Left kidney (tissue), 8 donors: ENCODE measurements around the gene DET1. TPM values are rescaled to one million over a fixed set of nuclear protein-coding genes. Genes with fewer than 3 reads are reported as not detected.
"Not testable (repeated sequence)": the region's sequence is repeated elsewhere in the genome, so short reads cannot be mapped to it uniquely, and the experiment has no call there.

ENCODE experiments used
- DNase-seq: peaks from one replicate; pipeline ENCODE4 v3.0.0-alpha.2; 2013
- long read RNA-seq, 8 donors: transcript quantifications; one replicate each; lab custom pipeline, GENCODE V29; 2026
- polyA plus RNA-seq: library from polyadenylated mRNA; unstranded; fragments of 120-200 nt; gene quantifications from one replicate; pipeline ENCODE4 v1.2.1, GENCODE V29; 2013; ENCODE audit not compliant: insufficient read length

The DET1 gene
- 11.9 TPM for polyA plus RNA-seq
- long read RNA-seq, donor 1, partial matches to known transcripts, result 0 of 7 reads
- long read RNA-seq, donor 1, other reads (novel, unspliced or antisense), result 0 of 7 reads
- long read RNA-seq, donor 2, transcript DET1-208 (1 exons, 3,844 nt), result major isoform, 7 of 10 reads
- long read RNA-seq, donor 2, partial matches to known transcripts, result 0 of 10 reads
- long read RNA-seq, donor 2, other reads (novel, unspliced or antisense), result 0 of 10 reads
- long read RNA-seq, donor 3, transcript DET1-208 (1 exons, 3,844 nt), result major isoform, 6 of 10 reads
- long read RNA-seq, donor 3, partial matches to known transcripts, result 0 of 10 reads
- long read RNA-seq, donor 3, other reads (novel, unspliced or antisense), result 0 of 10 reads
- long read RNA-seq, donor 4, result 0 reads
- long read RNA-seq, donor 5, transcript DET1-201 (5 exons, 2,267 nt), result major isoform, 5 of 10 reads
- long read RNA-seq, donor 5, partial matches to known transcripts, result 0 of 10 reads
- long read RNA-seq, donor 5, other reads (novel, unspliced or antisense), result 0 of 10 reads
- long read RNA-seq, donor 6, partial matches to known transcripts, result 0 of 5 reads
- long read RNA-seq, donor 6, other reads (novel, unspliced or antisense), result 0 of 5 reads
- long read RNA-seq, donor 7, partial matches to known transcripts, result 0 of 8 reads
- long read RNA-seq, donor 7, other reads (novel, unspliced or antisense), result 0 of 8 reads
- long read RNA-seq, donor 8, partial matches to known transcripts, result 0 of 3 reads
- long read RNA-seq, donor 8, other reads (novel, unspliced or antisense), result 0 of 3 reads

DNA sequence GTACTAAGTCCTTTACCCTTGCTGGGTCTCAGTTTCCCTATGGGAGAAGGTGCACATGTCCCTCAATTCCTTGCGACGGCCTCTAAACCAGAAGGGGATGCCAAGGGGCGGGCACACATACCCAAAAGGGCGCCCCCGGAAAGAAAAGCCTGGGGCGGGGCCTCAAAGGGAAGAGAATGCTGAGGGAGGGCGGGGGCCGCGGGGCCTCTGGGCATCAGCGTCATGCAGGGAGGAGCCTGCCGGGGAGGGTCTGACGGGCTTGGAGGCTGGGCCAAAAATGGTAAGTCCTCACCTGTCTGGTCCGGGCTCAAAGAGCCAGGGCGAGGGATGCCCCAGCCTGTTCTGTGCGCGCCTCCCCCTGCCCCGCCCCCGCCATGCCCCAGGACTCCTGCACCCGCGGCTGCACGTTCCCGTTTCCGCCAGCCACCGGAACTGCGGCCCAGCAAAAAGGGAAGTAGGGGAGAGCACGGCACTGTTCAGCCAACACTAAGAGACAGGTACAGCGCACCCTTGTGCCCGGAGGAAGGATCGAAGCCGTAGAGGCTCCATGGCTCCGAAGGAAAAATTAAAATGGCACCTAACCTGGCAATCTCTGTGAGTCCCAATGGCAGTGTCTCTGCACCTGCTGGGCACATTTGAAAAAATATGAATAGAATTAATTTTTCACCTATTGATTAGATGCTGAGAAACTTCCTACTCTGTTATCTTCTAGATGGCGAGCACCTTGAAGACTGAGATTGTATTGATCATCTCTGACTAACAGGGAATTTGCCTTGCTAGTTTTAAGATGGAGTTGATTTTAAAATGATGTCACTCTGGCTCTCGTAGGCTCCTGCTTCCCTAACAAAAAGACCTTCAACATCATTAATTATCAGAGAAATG lies at the start of gene DET1:
TSS of gene DET1 (minus strand) at position 434 of the 882 bp plus-strand sequence. CDS start 14,976 bp downstream, outside the sequence.
- DNase-seq, result peak; percentile 92

DNA sequence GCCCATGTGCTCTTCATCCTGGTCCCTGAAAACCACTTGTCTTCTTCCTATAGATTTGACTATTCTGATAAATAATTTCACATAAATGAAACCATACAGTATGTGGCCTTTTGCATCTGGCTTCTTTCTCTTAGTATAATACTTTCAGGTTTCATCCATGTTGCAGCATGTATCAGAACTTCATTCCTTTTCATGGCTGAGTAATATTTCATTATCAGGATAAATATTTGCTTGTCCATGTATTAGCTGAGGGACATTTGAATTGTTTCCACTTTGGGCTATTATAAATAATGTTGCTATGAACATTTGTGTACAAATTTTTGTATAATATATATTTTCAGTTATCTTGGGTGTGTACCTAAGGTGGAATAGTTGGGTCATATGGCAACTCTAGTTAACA lies 44.9 kb upstream of the DET1 start:
- DNase-seq, result no peak

DNA sequence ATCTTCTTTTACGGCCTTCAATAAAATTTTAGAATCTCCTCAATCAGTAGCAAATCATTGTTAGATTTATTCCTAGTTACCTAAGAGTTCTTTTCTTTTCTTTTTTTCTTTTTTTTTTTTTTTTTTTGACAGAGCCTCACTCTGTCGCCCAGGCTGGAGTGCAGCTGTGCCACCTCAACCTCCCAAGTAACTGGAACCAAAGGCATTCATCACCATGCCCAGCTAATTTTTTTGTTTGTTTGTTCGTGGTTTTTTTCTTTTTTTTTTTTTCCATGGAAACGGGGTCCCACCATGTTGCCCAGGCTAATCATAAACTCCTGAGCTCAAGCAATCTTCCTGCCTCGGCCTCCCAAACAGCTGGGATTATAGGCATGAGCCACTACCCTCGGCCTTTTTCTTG lies 44.3 kb upstream of the DET1 start:
- no peak for DNase-seq

DNA sequence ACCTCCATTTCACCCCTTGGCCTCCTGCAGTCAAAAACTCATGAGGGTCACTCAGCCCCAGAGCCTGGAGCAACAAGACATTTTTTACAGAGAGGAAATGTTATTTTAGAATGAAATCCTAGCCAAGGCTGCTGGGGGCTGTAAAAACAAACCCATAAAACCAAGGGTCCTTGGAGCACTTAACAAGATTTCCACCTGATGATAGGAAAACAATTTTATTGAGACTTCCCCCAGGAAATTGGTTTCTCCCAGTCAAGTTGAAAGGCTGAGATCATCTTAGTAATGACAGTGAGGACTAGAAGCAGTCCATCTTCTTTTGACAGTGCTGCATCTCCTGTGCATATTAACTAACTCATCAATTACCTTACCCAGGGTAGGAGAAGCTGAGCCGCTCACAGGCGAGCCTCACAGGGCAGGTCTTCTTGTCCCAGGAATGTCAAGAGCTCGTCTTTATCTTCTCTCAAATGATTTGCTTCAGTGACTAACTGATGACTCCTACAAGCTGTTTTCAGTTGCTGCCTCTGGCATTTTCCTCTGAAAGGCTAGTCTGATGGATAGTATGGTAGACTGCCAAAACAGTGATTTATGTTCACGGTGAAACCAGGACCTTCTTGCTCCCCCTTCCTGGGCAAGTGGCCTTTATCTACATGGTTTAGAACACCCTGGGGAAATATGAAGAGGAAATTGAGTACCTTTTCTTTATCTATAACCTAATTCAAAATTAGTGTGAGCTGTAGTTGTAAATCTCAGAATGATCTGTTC lies 40.1 kb upstream of the DET1 start:
- DNase-seq, result no peak

GRCh38 chr15:88580532-88580931 lies 34.1 kb upstream of the DET1 start:
- DNase-seq, result no peak

DNA sequence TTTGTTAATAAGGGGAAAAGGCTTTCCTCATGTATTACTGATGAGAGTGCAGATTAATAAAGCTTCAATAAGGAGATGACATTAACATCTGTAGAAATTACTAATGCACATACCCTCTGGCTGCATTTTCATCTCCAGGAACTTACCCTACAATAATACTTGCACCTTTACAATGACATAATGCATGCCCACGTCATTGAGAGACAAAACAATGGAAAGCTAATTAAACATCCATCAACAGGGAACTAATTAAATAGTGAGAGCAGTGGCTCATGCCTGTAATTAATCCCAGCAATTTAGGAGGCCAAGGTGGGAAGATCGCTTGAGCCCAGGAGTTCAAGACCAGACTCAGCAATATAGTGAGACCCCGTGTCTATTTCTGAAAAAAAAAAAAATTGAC lies 32.8 kb upstream of the DET1 start:
- DNase-seq, result no peak

DNA sequence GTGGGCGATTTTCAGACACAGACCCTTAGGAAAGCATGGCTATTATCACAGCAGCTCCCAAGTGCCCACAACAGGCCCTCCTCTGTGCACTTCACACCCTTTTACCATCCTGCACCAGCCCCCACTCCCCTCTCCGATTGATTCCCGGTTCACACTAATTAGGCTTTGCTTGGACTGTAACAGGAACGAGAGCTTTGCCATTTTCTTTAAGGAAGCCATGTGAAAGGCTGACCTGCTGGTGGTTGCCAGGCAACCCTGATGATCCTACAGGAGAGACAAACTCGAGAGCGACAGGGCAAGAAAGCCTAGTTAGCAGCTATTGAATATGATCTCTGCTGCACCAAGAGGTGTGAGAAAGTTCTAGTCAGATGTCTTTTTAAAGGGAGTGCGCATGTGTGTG lies 28.2 kb upstream of the DET1 start:
- no peak for DNase-seq

DNA sequence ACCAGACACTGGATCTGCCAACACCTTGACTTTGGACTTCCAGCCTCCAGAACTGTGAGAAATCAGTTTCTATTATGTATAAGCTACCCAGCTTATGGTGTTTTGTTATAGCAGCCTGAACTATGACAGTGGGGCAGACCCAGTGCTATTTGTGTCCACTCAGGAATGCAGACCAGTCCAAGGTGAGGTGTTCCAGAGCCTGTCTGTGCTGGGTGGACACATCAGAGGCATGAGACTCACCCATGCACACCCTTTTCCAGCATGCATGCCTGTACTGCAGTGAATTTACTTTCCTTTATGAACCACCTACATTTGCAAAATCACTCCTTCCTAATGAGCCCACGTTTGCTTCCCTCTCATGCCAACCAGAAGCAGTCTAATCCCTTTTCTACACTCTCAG lies 27.6 kb upstream of the DET1 start:
- DNase-seq, result no peak

- no peak for DNase-seq
Measured at GRCh38 chr15:88571852-88572259, 25.4 kb upstream of the DET1 start.

DNA sequence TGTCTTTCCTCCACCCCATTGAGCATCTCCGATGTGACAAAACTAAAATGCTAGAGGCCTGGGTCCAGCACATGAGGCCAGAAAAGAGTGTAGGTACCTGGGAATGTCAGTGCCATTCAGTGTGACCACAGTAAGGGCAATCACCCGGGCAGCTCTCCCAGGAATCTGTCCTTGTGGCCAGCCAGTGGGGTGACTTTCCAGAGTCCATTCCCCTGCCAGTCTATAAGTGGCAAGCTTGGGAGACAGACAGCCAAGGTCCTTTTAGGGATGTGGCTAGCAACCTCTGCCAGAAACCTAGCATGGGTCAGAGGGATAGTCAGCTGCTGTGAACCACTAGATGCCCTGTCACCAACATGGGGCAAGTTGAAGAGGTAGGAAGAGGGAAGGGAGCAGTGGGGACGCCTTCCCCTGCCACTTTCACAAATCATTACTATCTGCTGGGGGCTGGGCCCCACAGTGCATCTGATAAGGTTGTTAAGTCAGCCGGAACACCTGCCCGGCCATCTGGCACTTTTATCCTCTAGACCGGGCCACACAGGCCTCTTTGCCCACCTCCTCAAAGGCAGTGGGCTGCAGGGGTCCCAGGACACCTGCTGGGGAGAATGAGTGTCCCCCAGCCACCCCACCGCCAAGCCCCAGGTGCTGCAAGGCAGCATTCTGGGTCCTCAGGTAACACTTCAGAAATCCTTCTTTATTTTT lies 24.8 kb upstream of the DET1 start:
- DNase-seq, result no peak

DNA sequence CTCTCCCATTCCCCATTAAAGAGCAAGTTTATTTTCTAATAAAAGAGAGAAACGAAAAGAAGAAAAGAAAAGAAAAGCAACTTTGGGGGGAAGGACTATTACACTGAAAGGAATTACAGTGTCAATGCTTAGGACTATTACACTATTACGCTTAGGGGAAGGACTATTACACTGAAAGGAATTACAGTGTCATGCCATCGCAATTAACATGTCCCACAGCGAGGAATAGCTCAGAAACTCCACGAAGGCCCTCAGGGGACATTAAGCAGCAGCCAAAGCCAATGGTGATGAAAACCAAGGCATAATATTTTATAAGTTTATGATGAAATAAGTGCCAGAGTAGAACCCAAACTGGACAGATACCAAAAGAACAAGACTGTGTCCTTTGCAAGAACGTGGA lies 22.1 kb upstream of the DET1 start:
- no peak for DNase-seq

GRCh38 chr15:88564741-88565140 lies 18.3 kb upstream of the DET1 start:
- no peak for DNase-seq

- DNase-seq, result no peak
Measured at GRCh38 chr15:88563638-88564037, 17.2 kb upstream of the DET1 start.

GRCh38 chr15:88559565-88559964 lies 13.1 kb upstream of the DET1 start:
- not testable (repeated sequence) for DNase-seq

GRCh38 chr15:88558026-88558425 lies 11.5 kb upstream of the DET1 start:
- DNase-seq, result not testable (repeated sequence)

- not testable (repeated sequence) for DNase-seq
Measured at GRCh38 chr15:88548009-88548408, 1.5 kb upstream of the DET1 start.

DNA sequence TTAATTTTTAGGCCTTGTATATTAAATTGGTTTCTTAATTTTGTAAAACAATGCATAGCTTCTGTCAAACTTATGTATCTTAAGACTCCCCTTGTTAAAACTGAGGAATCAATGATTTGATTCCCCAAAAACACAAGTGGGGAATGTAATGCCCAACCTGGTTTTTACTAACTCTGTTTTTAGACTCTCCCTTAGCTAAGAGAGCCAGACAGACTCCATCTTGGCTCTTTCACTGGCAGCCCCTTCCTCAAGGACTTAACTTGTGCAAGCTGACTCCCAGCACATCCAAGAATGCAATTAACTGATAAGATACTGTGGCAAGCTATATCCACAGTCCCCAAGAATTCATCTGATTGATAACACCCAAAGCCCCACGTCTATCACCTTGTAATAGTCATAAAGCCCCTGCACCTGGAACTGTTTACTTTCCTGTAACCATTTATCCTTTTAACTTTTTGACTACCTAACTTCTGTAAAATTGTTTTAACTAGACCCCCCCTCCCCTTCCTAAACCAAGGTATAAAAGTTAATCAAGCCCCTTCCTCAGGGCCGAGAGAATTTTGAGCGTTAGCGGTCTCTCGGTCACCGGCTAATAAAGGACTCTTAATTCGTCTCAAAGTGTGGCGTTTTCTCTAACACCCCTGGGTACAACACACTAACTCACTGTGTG lies 768 bp downstream of the DET1 start:
- not testable (repeated sequence) for DNase-seq

GRCh38 chr15:88543065-88543776 lies 3.3 kb downstream of the DET1 start:
- no peak for DNase-seq

DNA sequence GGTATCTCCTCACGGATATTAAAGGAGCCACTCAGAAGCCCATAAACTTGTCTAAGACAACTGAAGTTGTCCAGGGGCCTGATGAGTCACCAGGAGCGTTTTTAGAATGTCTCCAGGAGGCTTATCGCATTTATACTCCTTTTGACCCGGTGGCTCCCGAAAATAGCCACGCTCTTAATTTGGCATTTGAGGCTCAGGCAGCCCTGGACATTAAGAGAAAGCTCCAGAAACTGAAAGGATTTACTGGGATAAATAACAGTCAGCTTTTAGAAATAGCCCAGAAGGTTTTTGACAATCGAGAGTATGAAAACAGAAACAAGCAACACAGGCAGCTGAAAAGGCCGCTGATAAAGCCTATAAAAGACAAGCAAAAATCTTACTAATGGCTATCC lies 4.1 kb downstream of the DET1 start:
- no peak for DNase-seq
